A204.1 (cell line): ENCODE data around the gene NCCRP1.

Experiments used
- FAIRE-seq: peaks from 2 replicates; lab custom pipeline; 2012; peaks lifted over from hg19 to GRCh38; lab: Jason Lieb, UNC

Gene NCCRP1

GRCh38 chr19:39165857-39166256 is 30.9 kb upstream of the NCCRP1 start:
- no peak for FAIRE-seq

DNA sequence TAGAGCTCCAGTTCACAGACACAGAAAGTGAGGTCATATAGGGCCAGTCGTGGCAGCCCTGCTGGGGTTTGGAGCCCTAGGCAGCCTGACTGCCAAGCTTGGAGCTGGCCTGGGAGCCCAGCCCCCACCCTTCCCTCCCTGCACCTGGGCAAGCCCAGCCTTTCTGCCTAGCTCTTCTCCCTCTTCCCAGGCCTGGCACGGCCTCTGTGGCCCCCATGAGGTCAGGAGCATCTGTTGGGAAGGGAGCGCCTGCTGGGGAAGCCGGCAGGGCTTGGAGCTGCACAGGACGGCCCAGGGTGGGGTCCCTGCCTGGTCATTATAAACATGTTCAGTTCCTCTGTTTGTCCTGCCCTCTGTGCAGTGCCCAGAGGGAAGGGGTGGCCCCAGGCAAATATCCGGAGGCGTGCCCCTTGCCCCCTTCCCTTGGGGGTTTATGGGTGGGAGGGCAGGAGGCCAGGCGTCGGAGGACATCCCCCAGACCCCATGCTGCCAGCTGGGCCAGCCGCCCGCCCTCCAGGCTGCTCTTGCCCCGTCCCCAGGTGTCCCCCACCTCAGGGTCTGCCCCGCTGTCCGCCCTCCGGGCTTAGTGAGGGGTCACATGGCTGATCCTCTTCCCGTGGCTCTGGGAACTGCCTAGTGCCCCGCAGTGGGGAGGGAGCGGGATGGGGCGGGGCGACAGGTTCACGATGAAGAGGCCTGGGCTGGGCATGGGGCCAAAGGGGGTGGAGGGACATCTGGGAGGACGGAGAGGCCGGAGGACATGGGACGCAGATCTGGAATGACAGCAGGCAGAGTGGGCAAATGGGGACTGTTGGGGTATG is 30.0 kb upstream of the NCCRP1 start:
- FAIRE-seq = no peak

DNA sequence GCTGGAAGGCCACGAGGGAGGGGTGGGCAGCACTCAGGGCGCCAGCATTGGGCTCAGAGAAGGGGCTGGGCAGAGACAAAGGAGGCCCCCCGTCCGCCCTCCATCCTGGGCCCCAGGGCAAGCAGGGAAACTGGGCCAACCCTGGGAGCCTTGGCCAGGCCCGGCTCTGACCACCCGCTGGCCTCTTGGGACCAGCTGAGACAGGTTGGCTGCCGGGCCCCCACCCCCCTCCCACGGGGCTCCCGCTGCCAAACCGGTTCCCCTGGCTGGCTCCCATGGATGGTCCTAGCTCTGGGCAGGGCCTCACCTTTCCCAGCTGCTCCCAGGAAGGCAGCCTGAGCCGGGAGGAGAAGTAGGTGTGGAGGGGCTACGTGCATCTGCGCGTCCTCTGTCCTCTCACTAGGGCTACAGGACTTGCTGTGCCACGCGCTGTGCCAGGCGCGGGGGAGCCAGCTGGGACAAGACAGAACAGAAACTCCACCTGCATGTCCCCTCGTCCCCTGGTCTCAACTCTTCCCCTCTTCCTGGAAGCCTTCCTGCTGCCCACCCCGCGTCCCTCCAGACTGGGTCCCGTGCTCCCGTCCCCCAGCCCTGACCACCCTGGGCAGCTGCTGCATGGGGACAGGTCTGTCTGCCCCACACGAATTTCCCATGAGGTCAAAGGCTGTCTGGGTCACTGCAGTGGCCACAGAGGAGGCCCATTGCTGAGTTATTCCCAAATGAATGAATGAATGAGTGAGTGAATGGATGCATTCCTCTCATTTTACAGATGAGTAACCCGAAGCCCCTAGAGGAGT is 29.1 kb upstream of the NCCRP1 start:
- FAIRE-seq = no peak

GRCh38 chr19:39168258-39169142 is 28.3 kb upstream of the NCCRP1 start:
- no peak for FAIRE-seq

GRCh38 chr19:39169143-39169810 is 27.5 kb upstream of the NCCRP1 start:
- no peak for FAIRE-seq

DNA sequence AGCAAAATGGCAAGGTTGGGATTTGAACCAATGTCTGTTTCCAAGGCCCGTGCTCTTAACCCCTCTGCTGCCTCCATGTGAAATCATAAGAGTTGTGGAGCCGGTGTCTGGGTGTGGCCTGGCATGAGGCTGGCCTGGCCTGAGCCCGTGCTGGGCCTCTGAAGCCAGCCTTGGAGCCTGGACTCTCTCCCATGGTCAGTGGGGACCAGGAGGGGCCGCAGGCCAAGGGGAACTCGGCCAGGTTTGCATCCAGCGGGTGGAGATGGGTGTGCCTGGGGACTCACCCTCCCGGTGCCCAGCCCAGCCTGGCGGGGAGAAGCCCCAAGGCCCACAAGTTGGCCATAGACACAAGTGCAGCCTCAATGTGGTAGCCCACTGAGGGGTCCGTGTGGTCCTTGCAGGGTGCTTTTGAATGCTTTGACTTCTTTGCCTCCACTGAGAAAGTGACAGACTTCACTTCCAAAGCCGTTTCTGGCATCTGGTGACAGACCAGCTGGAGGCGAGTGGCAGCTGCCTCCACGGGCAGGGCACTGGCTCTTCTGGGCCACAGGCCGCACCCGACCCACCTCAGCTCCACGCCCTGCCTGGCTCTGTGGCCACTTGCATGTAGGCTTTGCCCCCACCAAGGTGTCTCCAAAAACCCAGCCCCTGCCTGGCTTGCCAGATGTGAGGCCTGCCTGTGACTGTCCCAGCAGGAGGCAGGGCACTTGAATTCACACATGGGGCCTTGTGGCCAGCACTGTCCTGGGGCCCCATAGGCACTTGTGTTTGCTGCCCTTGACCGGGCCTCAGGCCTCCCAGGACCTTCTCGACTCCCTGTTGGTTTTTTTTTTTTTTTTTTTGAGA is 26.2 kb upstream of the NCCRP1 start:
- no peak for FAIRE-seq

DNA sequence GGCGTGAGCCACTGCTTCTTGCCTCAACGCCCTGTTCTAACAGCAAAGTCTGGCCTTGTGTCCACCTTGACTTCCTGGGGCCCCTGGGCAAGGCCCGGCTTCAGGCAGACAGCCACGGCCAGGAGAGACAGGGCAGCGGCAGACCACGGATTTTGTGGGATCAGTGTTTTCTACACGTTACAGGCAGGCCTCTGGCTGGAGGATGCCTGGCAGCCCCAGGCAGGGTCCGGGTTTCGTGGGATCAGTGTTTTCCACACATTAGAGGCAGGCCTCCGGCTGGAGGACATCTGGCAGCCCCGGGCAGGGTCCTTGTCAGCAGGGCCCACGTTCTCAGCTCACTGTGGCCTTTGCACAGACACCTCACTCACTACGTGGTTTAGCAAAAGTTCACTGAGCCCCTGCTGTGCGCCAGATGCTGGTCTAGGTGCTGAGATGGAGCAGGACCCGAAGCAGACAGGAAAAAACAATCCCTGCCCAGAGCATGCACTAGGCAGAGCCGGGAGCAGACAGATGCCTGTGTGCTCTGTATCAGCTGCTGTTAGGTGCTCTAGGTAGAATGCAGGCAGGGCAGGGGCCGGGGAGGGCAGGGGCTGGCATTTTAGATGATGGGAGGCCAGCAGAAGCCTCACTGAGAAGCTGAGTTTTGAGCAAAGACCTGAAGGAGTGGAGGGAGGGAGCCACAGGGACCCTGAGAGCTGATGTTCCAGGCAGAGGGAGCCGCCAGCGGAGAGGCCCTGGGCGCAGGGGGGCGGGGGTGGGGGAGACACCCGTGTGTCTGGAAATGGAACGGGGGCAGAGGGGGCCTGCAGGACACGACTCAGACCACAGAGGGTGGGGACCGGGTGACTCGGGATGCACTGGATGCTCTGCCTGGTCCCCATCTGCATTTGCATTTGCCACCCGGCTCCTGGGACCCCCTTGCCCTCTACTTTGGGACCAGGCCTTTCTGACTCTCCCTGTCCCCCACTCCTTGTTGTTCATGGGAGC is 25.0 kb upstream of the NCCRP1 start:
- FAIRE-seq = no peak

DNA sequence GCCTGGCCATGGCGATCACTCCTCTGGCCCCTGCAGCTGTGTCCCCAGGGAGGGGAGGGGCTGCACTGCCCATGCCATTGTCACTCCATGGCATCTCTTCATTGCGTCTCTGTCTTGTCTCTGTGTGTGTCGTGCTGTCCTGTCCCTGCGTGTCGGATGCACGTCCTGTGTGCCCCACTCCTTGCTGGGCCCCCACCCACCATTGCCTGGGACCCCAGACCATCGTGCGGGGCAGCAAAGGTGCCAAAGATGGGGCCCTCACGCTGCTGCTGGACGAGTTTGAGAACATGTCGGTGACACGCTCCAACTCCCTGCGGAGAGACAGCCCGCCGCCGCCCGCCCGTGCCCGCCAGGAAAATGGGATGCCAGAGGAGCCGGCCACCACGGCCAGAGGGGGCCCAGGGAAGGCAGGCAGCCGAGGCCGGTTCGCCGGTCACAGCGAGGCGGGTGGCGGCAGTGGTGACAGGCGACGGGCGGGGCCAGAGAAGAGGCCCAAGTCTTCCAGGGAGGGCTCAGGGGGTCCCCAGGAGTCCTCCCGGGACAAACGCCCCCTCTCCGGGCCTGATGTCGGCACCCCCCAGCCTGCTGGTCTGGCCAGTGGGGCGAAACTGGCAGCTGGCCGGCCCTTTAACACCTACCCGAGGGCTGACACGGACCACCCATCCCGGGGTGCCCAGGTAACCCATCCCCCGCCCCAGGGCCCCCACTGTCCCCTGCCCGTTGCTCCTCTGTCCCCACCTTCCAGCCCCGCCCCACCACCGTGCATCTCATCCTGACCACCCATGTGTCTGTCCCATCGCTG is 23.9 kb upstream of the NCCRP1 start:
- no peak for FAIRE-seq

DNA sequence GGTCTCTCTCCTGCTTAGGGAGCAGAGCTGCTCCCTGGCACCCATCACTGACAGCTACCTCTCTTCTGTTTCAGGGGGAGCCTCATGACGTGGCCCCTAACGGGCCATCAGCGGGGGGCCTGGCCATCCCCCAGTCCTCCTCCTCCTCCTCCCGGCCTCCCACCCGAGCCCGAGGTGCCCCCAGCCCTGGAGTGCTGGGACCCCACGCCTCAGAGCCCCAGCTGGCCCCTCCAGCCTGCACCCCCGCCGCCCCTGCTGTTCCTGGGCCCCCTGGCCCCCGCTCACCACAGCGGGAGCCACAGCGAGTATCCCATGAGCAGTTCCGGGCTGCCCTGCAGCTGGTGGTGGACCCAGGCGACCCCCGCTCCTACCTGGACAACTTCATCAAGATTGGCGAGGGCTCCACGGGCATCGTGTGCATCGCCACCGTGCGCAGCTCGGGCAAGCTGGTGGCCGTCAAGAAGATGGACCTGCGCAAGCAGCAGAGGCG is 23.2 kb upstream of the NCCRP1 start:
- FAIRE-seq = no peak

- no peak for FAIRE-seq
Observed at GRCh38 chr19:39174142-39174541, 22.6 kb upstream of the NCCRP1 start.

DNA sequence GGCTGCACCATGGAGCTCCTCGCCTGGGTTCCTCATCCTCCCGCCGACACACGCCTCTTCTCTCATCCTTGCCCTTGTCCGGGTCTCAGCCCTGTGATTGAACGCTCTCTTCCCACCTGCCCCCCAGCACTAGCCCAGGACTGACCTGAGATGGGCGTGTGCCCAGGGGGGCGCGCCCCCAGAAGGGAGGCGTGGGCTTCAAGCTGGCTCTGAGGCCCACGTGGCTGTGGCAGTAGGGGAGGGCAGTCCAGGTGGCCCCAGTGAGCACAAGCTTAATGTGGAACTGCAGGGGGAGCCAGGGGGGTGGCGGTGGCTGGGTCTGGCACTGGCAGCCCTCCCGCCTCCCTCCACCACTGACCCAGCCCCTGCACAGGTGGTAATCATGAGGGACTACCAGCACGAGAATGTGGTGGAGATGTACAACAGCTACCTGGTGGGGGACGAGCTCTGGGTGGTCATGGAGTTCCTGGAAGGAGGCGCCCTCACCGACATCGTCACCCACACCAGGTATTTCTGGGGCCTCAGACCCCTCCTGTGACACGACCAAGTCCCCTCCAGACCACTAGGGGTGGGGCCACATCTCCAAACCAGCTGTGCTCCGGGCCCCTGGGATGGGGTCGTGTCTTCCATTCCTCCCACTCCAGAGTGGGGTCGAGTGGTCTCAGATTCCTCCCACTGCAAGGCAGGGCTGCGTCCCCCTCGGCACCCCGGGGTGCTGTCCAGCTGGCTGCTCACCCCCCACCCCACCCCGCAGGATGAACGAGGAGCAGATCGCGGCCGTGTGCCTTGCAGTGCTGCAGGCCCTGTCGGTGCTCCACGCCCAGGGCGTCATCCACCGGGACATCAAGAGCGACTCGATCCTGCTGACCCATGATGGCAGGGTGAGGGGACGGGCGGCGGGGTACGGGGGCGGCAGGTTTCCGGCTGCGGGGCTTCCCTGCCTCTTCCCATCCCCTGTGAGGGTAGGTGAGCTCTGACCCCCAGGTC is 21.9 kb upstream of the NCCRP1 start:
- no peak for FAIRE-seq

DNA sequence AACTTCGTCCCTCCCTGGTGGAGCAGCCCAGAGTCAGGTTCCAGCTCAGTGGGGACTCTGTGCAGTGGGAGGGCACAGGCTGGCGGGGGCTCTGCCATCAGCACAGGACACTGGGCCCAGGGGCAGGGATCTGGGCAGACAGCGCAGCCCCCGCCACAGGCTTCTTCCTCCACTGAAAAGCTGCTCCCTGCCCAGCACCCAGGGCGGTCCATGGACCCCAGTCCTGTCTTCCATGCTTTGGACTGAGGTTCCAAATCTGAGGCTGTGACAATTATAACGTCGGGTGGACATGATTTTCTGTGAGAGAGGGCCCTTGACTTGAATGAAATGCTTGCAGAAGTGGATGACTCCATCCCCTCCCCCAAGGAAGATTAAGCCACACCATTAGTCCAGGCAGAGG is 21.2 kb upstream of the NCCRP1 start:
- FAIRE-seq = no peak

GRCh38 chr19:39177110-39177699 is 19.6 kb upstream of the NCCRP1 start:
- no peak for FAIRE-seq

DNA sequence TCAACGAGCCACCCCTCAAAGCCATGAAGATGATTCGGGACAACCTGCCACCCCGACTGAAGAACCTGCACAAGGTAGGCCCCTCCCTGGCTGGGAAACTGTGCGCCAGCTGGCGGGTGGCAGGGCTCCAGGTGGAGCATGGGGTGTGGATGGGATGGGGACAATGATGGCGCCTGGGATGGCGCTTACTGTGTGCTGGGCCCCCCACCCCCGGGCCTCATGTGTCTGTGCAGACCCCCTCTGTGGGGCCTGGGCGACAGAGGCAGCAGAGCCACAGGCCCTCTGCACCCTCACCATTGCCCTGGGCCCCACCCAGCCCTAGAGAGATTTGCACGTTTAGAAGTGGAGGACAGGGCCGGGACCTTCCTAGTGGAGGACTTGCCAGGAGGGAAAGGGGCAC is 19.0 kb upstream of the NCCRP1 start:
- no peak for FAIRE-seq

DNA sequence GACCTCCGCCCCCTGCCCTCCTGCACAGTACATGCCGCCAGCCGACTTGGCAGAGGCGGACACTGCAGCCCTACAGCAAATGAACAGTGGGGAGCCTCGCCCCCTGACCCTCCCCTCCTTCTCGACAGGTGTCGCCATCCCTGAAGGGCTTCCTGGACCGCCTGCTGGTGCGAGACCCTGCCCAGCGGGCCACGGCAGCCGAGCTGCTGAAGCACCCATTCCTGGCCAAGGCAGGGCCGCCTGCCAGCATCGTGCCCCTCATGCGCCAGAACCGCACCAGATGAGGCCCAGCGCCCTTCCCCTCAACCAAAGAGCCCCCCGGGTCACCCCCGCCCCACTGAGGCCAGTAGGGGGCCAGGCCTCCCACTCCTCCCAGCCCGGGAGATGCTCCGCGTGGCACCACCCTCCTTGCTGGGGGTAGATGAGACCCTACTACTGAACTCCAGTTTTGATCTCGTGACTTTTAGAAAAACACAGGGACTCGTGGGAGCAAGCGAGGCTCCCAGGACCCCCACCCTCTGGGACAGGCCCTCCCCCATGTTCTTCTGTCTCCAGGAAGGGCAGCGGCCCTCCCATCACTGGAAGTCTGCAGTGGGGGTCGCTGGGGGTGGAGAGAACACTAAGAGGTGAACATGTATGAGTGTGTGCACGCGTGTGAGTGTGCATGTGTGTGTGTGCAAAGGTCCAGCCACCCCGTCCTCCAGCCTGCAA is 18.3 kb upstream of the NCCRP1 start:
- no peak for FAIRE-seq

DNA sequence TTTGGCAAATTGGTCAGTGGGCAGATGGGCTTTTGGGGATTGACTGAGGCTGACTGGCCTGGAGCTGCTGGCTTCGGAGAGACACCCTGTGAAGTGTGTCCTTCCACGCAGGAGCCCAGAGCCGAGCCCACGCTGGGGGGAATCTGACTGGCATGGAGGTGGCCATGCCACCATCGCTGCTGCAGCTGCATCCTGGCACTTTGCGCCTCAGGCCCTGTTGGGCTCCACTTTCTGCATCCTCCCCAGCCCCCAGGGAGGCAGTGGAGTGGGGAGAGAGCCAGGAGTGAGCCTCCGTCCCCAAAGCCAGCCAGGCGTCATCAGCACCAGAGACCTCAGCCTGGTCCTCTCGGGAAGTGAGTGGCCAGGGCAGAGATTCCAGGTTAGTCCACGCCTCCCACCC is 17.0 kb upstream of the NCCRP1 start:
- FAIRE-seq = no peak

GRCh38 chr19:39180749-39181148 is 16.0 kb upstream of the NCCRP1 start:
- FAIRE-seq = no peak
